GM19240 (cell line): ENCODE data around the gene ZNF275.
"Not testable (repeated sequence)": the region's sequence is repeated elsewhere in the genome, so short reads cannot be mapped to it uniquely, and the experiment has no call there.

Source experiments
- DNase-seq: peaks from one replicate; pipeline ENCODE4 v3.0.0; 2011; ENCODE audit warnings: low spot score; ENCODE audit not compliant: insufficient read length

The ZNF275 gene

DNA sequence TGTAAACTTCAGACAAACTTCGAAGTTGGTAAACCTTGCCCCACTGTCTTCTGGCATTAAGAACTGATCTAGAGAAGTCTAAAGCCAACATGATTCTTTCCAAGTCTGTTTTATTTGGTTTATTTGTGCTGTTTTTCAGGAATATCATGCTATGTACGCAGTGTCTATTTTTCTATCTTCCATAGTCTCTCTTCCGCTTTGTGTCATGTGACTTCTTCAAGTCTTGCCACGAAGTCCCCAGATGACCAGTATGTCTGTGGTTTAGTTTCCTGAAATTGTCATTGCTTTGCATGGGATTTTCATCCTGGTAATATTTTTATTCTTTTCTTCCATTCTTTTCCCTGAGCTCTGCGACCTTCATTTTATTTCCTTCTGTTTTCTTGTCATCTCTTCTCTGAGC lies 52.1 kb downstream of the ZNF275 start:
- DNase-seq, result no peak

DNA sequence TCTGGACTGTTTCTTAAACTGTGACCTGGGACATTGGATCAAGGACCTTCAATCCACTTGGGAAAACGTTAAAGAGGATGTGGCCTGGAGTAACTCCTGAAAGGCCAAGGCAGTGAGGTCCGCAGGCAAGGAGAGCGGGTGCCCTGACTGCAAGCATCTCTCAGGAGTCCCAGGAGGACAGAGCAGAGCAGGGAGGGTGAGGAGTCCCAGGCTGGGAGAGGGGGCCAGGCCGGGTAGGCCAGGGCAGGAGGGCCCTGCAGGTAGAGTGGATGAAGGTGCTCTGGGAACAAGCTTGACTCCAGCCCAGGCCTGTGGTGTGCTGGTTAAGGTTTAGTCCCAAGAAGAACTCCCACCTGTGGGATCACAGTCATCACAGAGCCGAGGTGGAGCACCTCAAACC lies 53.4 kb downstream of the ZNF275 start:
- no peak for DNase-seq

DNA sequence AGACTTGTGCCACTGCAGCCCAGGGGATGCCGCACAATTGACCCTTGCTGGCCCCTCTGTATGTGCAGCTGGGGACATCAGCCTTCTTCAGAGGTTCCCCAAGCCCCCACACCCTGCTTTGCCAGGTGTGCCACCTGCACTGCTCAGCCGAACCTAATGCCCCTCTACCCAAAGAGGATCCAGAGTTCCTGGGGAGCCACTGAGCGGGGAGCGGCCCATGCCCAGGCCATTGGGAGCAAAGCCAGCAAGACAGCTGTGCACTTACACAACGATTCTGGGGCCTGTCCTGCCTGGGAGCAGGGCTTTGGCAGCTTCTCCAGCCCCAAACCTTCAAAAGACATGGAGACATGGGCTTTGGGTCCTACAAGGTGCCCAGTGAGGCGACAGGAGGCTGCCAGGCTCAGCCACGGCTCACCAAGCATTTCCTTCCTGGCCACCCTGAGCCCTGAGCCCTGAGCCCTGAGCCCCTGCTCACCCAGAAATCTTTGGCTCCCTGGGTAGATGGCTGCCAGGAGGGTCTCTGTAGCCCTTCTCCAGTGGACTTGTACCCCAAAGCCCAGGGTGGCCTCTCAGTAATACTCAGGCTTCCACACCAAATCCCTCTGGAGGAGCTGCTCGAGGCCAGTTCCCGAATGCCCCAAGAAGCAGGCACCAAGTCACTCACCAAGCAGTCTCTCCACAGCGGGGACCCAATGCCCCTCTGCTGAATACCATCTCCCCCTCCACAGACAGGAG lies 54.2 kb downstream of the ZNF275 start:
- no peak for DNase-seq

DNA sequence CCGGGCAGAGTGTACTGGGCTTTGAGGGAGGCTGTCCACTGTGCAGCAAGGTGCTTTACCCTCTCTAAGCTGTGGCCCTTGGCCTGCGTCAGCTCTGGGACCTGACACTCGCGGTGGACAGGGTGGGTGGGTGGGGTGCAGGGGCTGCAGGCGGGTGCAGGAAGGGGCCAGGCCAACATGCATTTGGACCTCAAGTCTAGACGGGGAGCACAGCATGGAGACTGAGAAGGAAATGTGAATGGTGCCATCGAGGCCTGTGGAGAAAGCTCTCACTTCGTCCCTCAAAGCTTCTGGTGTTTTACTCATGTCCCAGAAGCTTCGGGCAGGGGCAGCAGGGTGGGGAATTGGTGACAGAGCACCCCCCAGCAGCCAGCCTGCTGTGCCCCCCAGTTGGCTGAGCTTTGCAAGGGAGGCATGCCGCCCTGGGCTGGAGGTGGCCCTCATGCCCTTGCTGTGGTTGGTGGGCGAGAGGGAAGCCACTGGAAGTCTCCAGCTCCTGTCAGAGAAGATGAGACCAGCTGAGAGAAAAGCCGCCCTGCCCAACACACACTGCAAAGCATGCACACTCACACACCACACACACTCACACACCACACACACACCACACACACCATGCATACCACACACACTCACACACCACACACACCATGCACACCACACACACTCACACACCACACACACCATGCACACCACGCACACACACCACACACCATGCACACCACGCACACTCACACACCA lies 54.9 kb downstream of the ZNF275 start:
- no peak for DNase-seq

DNA sequence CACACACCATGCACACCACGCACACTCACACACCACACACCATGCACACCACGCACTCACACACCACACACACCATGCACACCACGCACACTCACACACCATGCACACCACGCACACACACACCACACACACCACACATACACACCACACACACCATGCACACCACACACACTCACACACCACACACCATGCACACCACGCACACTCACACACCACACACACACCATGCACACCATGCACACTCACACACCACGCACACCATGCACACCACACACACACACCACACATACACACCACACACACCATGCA lies 55.5 kb downstream of the ZNF275 start:
- not testable (repeated sequence) for DNase-seq

DNA sequence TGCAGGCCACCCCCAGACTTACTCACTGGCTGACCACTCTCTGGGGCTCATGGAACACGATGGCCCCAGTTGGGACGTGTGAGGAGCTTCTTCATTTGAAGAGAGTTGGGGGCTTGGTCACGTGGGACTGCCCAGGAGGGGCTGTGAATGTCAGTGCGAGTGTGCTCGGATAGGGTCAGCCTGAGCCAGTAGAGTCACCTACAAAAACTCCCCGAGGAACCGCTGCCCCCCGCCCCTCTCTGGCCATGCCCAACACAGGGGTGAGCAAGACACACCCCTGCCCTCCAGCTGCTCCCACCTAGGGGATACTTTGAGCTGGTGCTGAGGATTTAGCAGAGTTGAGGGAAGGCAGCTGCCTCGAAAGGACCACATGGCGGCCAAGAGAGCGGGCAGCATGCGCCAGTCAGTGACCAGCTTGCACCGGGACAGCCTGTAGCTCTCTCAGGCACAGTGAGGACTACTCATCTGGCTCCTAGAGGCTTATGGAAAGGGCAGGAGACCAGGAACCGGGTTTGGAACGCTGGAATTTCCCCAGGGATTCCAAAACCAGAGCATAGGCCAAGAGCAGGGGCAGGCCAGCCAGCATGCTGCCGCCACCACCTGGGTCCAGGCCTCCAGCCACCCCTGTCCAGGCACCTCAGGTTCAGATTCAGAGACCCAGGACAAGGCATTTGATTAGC lies 58.8 kb downstream of the ZNF275 start:
- DNase-seq, result no peak

DNA sequence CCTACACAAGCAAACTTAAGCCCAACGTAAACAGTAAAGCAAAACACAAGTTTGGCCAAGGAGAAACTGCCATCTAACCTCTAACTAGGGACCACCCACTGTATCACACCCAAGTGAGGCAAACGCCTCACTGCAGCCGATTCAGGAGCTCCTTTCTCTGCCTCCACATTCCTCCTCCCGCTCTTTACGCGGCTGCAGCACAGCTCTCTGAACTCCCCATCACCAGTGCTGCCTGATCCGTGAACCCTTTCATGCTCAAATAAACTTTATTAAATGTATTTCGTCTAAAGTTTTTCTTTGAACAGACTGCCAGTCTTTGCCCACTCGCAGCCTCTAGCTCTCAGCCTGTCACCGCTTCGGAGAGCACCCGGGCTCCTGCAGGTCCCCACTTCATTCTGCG lies 60.7 kb downstream of the ZNF275 start:
- DNase-seq, result no peak

DNA sequence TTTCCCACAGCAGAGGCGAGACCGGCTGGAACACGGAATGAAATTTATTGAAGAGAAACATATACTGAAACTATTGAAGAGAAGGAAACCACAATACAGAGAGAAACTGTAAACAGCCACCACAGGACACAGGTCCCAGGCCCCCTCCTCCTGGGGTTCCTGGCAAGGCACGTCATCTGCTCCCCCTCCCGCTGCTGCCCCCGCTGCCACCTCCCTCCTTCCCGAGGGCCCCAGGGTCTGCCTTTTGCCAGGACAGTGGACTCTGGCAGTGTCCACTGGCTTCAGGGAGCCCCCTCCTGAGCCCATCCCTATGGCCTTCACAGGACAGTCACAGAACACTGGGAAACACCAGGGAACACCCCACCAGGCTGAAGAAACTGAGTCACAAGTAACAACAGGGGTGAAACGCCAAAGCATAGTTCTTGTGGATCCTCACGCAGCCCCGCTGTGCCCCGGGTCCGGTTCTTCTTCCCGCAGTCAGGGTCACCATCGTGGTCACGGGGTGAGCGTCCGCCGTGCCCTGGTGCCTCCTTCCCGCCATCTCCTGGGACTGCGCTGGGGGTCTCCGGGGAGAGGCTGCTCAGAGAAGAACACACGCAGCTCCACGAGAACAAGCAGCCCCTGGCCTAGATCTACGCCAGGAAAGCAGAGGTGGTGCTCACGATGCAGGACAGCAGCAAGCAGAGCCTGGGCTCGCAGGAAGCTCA lies 61.8 kb downstream of the ZNF275 start:
- DNase-seq, result no peak

DNA sequence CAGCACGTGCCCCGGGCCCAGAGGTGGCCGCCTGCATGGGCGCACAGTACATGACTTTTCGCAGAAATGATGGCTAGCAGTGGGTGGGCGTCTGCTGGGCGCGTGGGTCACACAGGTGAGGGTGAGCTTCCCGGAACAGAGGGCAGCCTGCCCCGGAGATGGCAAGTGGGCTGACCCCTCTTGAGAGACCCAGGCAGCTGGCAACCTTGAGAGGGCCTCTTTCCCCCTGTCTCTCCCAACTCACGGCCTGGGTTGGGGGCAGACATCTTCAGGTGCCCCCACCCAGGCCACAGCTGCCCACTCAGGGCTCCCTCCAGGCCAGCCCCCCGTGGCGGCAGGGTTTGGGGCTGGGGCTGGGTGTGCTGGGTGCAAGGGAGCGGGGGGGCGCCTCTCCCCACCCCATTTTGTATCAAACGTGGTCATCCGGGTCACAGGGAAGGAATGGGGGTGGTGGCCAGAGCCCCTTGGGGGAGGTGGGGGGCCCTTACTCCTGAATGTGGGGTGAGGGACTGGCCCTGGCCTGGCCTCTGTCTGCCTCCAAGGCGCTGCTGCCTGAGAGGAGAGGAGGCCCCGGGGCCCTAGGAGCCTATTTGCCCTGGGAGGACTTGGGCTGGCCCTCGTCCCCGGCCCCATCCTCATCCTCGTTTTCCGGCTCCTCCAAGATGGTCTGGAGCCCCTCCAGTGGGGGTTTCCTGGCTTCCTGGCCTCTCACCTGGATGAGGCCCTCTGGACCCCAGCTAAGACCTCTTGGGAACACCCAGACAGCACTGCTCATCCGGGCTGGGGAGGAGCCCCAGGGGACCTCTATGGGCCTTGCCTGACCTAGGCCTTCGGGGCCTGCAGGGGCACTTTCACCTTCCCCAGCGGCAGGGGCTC lies 62.6 kb downstream of the ZNF275 start:
- DNase-seq, result no peak

DNA sequence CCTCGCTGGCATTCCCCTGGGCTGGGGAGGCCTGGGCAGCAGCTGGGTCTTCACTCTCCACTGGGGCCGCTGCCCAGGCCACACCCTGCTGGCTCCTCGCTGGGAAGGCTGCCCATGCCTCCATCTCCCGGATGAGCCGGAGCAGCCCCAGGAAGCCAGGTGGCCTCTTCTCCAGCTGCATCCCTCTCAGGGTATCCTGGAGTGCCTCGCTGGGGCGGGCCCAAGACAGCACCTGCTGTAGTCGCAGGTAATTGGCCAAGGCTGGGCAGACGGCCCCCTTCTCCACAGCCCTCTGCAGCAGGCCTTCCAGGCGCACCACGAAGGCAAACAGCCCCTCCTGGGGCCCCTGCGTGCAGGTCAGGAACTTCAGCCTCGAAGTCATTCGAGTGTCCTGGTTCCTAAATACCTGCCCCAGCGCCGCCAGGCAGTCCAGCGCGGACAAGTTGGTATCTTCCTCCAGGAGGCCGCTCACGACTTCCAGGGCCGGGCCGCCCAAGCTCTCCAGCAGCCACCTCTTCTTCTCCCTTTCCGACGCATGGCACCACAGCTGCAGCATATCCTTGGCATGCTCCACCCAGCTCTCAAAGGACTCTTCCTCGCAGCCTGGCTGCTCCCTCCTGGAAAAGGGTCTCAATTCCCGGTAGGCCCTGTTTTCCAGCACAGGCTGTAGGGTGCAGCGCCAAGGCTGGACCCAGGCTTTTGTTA lies 63.5 kb downstream of the ZNF275 start:
- no peak for DNase-seq

DNA sequence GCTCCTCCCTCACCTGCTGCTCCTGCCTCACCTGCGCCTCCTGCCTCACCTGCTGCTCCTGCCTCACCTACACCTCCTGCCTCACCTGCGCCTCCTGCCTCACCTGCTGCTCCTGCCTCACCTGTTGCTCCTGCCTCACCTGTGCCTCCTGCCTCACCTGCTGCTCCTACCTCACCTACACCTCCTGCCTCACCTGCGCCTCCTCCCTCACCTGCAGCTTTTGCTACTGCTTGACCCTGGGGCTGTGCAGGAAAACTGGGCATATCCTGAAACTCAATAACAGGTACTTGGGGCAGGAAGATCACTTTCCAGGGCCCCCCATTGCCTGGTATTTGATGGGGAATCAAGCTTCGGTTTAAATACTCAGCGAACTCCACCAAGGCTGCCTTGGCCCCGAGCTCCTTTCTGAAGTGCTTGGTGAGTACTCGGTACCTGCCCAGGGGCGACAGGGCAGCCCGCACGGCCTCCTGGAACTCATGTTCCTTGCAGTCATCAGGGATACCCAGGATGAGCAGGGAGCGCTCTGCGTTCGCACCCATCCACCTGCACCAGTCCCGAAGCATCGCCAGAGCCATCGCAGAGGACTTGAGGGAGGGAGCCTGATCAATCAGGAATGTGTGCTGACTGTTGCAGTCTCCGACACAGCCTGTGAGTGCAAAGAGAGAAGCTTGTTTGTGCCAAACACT lies 64.5 kb downstream of the ZNF275 start:
- DNase-seq, result no peak

DNA sequence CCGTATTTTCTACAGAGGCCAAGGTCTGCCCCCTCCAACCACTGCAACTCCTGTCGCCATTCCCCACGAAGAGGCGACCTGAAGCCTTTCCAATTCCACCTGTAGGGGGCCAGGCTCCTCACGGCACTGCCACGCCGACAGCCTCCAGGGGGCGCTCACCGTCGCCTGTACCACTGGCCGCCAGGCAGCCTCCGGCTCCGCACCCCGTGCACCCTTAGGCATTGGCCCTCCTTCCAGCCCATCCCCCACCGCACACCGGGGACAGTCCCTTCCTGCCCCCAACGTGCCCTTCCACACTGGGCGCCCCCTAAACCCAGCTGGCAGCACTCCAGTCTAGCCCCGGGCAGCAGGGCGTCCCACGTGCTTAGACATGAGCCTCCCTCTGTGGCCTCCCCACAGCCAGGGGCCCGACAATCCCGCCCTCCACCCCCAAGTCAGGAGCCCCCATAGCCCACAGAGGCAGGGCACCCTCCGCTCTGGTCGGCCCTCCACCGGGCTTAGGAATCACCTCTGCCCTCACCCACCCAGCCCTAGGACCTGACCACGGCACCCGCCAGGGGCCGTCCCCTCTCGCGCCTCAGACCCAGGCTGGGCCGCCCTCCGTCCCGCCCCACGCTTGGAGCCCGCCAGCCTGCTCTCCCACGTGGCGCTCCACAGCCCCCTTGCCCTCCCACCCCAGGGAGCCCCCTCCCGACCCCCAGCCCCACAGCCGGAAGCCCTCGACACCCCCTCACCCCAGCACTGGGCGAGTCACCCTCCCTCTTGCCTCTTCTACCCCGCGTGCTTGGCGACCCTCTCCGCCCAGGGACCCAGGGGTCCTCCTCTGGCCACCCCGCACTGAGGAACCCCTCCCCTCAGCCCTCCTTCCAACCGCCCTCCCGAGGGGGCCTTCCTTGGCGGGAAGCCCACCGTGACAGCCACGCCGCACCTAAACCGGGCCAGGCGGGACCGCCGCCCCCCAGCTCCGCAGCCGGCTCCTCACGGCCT lies 66.5 kb downstream of the ZNF275 start:
- peak; percentile 59 for DNase-seq

DNA sequence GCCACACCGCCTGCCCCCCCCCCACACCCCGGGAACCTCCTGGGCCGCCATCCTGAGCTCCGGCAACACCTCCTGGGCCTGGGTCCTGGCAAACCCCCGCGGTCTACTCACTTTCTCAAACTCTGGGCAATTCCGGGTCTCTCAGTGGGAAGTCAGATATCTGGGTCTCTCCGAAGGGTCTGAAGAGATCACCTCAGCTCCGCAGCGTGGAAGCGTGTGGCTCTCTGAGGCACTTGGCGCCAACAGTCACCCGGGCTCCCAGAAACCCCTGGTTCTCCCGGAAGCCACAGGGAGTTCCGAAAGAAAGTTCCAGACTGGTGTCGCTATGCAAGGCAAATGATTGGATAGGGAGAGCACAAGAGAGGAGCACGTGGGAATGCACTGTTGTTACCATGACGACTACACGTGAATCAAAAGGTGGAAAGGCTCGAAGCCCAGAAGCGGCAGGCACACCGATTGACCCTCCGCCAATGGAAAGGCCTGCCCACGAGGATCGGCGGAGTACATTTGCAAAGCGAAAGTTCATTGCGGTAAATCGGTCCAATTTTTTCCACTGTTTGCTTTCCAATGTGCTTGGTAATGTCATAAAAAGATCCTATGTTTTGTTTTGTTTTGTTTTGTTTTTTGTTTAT lies 67.3 kb downstream of the ZNF275 start, which contains the start of gene PNMA6E:
TSS of gene PNMA6E (minus strand) at position 218 of the 632 bp plus-strand sequence. CDS start 2,501 bp downstream, outside the sequence.
- DNase-seq, result no peak
